SK-N-SH (cell line): ENCODE data around the gene TP73. TPM values are rescaled to one million over a fixed set of nuclear protein-coding genes. Genes with fewer than 3 reads are reported as not detected.

Experiments
- CTCF ChIA-PET: fragments of 300-600, 350-600 bp; formaldehyde crosslinking; extraction: SDS; loops from one replicate; lab custom pipeline; 2021; lab: Yijun Ruan, JAX
- POLR2A ChIA-PET: fragments of 350-600 bp; sonication (Branson Sonifier 250); formaldehyde crosslinking; extraction: SDS; loops from one replicate; lab custom pipeline; 2020; ENCODE audit warnings: antibody characterized with exemption, inconsistent platforms; lab: Yijun Ruan, JAX
- DNase-seq: peaks from one replicate; pipeline ENCODE4 v3.0.0; 2012
- H2AFZ ChIP-seq: fragments of 200-600 bp; sonication (generic); 2 replicates; pipeline ENCODE4 v1.8.1; 2016; ENCODE audit warnings: antibody characterized with exemption, mild to moderate bottlenecking, low read depth
- H3F3A ChIP-seq: fragments of 200-600 bp; sonication (generic); replicated peaks from 2 replicates; pipeline ENCODE3; 2016; ENCODE audit warnings: antibody characterized with exemption, mild to moderate bottlenecking; ENCODE audit not compliant: insufficient read depth
- H3K27ac ChIP-seq, 2 experiments: fragments of 200-500 bp in 1 of 2; fragments of 200-600 bp in 1 of 2; sonication (Bioruptor generic) in 1 of 2; sonication (generic), shearing (Covaris generic) in 1 of 2; 2 replicates each; pipeline versions ENCODE4 v1.5.1 to v1.6.1; 2014 to 2016; ENCODE audit warnings: low read depth in 2 of 2, inconsistent platforms in 1 of 2, low read length in 1 of 2, mild to moderate bottlenecking in 1 of 2, mixed read lengths in 1 of 2
- H3K27me3 ChIP-seq: fragments of 200-600 bp; sonication (generic), shearing (Covaris generic); 2 replicates; pipeline ENCODE4 v1.6.1; 2016; ENCODE audit warnings: mixed run types; ENCODE audit not compliant: insufficient read depth
- H3K36me3 ChIP-seq, 2 experiments: fragments of 200-500 bp in 1 of 2; fragments of 200-600 bp in 1 of 2; sonication (Bioruptor generic) in 1 of 2; sonication (generic) in 1 of 2; replicated peaks in 1 of 2; 2 replicates each; pipeline versions ENCODE3 to v1.5.1; 2014 to 2016; ENCODE audit warnings: low read length in 1 of 2, mild to moderate bottlenecking in 1 of 2; ENCODE audit not compliant: insufficient read depth in 2 of 2, control insufficient read depth in 1 of 2
- H3K4me1 ChIP-seq, 2 experiments: fragments of 200-500 bp in 1 of 2; fragments of 200-600 bp in 1 of 2; sonication (Bioruptor generic) in 1 of 2; sonication (generic), shearing (Covaris generic) in 1 of 2; 2 replicates each; pipeline versions ENCODE4 v1.5.1 to v1.6.1; 2014 to 2016; ENCODE audit warnings: low read depth in 1 of 2, low read length in 1 of 2, mixed run types in 1 of 2; ENCODE audit not compliant: insufficient read depth in 2 of 2, control insufficient read depth in 1 of 2
- H3K4me2 ChIP-seq: fragments of 200-600 bp; sonication (generic), shearing (Covaris generic); 2 replicates; pipeline ENCODE4 v1.6.1; 2017; ENCODE audit warnings: mixed run types
- H3K4me3 ChIP-seq, 2 experiments: fragments of 200-500 bp in 1 of 2; fragments of 200-600 bp in 1 of 2; sonication (Bioruptor generic) in 1 of 2; sonication (generic), shearing (Covaris generic) in 1 of 2; 2 replicates each; pipeline versions ENCODE4 v1.5.1 to v1.8.1; 2014 to 2016; ENCODE audit warnings: low read depth in 2 of 2, inconsistent platforms in 1 of 2, low read length in 1 of 2, mild to moderate bottlenecking in 1 of 2, mixed read lengths in 1 of 2, moderate library complexity in 1 of 2
- H3K79me2 ChIP-seq: fragments of 200-600 bp; sonication (generic); 2 replicates; pipeline ENCODE4 v1.8.1; 2017; ENCODE audit warnings: mild to moderate bottlenecking; ENCODE audit not compliant: insufficient read depth
- H3K9ac ChIP-seq: fragments of 200-600 bp; sonication (generic); 2 replicates; pipeline ENCODE4 v1.6.1; 2017; ENCODE audit warnings: mixed run types
- H3K9me2 ChIP-seq: fragments of 200-600 bp; sonication (generic); 2 replicates; pipeline ENCODE4 v1.6.1; 2017; ENCODE audit warnings: mixed run types
- H3K9me3 ChIP-seq: fragments of 200-600 bp; sonication (generic); 2 replicates; pipeline ENCODE4 v1.6.1; 2017; ENCODE audit warnings: mixed run types, mild to moderate bottlenecking, moderate library complexity
- H4K20me1 ChIP-seq: fragments of 200-600 bp; sonication (generic); 2 replicates; pipeline ENCODE4 v1.6.1; 2017; ENCODE audit warnings: mild to moderate bottlenecking, mixed run types; ENCODE audit not compliant: insufficient read depth
- ELF1 ChIP-seq: IDR thresholded peaks from 2 replicates; pipeline ENCODE4 v1.4.0; 2012
- EP300 ChIP-seq, 2 experiments: IDR thresholded peaks; 2 replicates each; pipeline versions ENCODE4 v1.4.0 to v1.6.1; 2012; ENCODE audit warnings: borderline replicate concordance in 1 of 2, low read depth in 1 of 2, low read length in 1 of 2
- EZH2phosphoT487 ChIP-seq: fragments of 200-600 bp; sonication (generic); IDR thresholded peaks from 2 replicates; pipeline ENCODE4 v1.6.1; 2017; ENCODE audit warnings: low read depth, mixed run types, mild to moderate bottlenecking, antibody characterized with exemption, moderate library complexity, borderline replicate concordance
- FOSL2 ChIP-seq: IDR thresholded peaks from 2 replicates; pipeline ENCODE4 v1.4.0; 2012; ENCODE audit warnings: low read depth, mild to moderate bottlenecking, moderate library complexity, borderline replicate concordance
- FOXJ3 ChIP-seq: sonication (generic); formaldehyde crosslinking; IDR thresholded peaks from 2 replicates; pipeline ENCODE4 v1.5.1; 2020; ENCODE audit warnings: mild to moderate bottlenecking, missing genetic modification reagents
- FOXM1 ChIP-seq: IDR thresholded peaks from 2 replicates; pipeline ENCODE4 v1.4.0; 2012; ENCODE audit warnings: low read depth, mild to moderate bottlenecking
- GABPA ChIP-seq: IDR thresholded peaks from 2 replicates; pipeline ENCODE4 v1.4.0; 2012; ENCODE audit warnings: low read depth, mild to moderate bottlenecking
- GATA2 ChIP-seq: sonication (generic); formaldehyde crosslinking; IDR thresholded peaks from 2 replicates; pipeline ENCODE4 v1.5.0; 2020; ENCODE audit warnings: mild to moderate bottlenecking, missing genetic modification reagents
- IRF3 ChIP-seq: fragments of 150-350 bp; IDR thresholded peaks from 2 replicates; pipeline ENCODE4 v1.6.1; 2016; ENCODE audit warnings: mild to moderate bottlenecking, low read depth, low read length
- MAX ChIP-seq: IDR thresholded peaks from 2 replicates; pipeline ENCODE4 v1.4.0; 2012; ENCODE audit warnings: low read depth
- MXI1 ChIP-seq: IDR thresholded peaks from 2 replicates; pipeline ENCODE4 v1.6.1; 2012; ENCODE audit warnings: mild to moderate bottlenecking, low read depth, low read length, improper control_type of control experiment
- NRF1 ChIP-seq: IDR thresholded peaks from 2 replicates; pipeline ENCODE4 v1.6.1; 2012; ENCODE audit warnings: low read depth, mild to moderate bottlenecking, low read length
- PBX3 ChIP-seq: IDR thresholded peaks from 2 replicates; pipeline ENCODE4; 2012
- RAD21 ChIP-seq: IDR thresholded peaks from 2 replicates; pipeline ENCODE4 v1.6.1; 2012; ENCODE audit warnings: mild to moderate bottlenecking, low read length
- RCOR1 ChIP-seq: fragments of 150-350 bp; IDR thresholded peaks from 2 replicates; pipeline ENCODE4 v1.6.1; 2017; ENCODE audit warnings: antibody characterized with exemption, low read length
- RFX5 ChIP-seq: IDR thresholded peaks from 2 replicates; pipeline ENCODE4 v1.6.1; 2012; ENCODE audit warnings: mild to moderate bottlenecking, improper control_type of control experiment, low read length
- RXRA ChIP-seq: IDR thresholded peaks from 2 replicates; pipeline ENCODE4 v1.4.0; 2012; ENCODE audit warnings: low read depth, mild to moderate bottlenecking, borderline replicate concordance
- TAF1 ChIP-seq: IDR thresholded peaks from 2 replicates; pipeline ENCODE4 v1.6.1; 2012; ENCODE audit warnings: low read depth, mild to moderate bottlenecking, low read length, moderate library complexity, borderline replicate concordance
- TCF12 ChIP-seq: IDR thresholded peaks from 2 replicates; pipeline ENCODE4 v1.4.0; 2012
- WGBS: methylation state at CpG from one replicate; pipeline ENCODE4 v1.1.6; 2017; ENCODE audit warnings: low lambda C conversion rate; 5-methylcytosine and 5-hydroxymethylcytosine counted together
- polyA plus RNA-seq, 3 experiments: library from polyadenylated mRNA; depleted of rRNA; stranded (reverse); fragments of >200 nt; gene quantifications; 2 replicates each; pipeline ENCODE4 v1.2.3, GENCODE V29; 2012

The TP73 gene
- polyA plus RNA-seq, 1 of the 3 experiments (the other 2 are of a cell fraction), result 0.64 TPM

GRCh38 chr1:3645247-3645646 lies 7.1 kb upstream of the TP73 start:
- Histone ChIP-seq H3K4me3 (no peak overlapping the region), H3K9ac (no peak overlapping the region), H2AFZ (no peak overlapping the region), H3K9me2 (no peaks in the 10 kb centered on the region), H3K27ac (no peak overlapping the region), H4K20me1 (no peaks in the 10 kb centered on the region), H3F3A (no peaks in the 10 kb centered on the region), H3K36me3 (peaks cover 11 to 52% of the 10 kb centered on the region in 2 experiments), H3K27me3 (no peaks in the 10 kb centered on the region)
- no peak for DNase-seq
- POLR2A ChIA-PET, result no interaction called here
- TF ChIP-seq NRF1 (no peak), MXI1 (no peak), EP300 (IDR thresholded peaks at IDR 0.05; ENCODE audit: borderline replicate concordance in 1 of 2, low read depth in 1 of 2, low read length in 1 of 2) (no peak), EZH2phosphoT487 (no peak)
- TF ChIP-seq, all 33 proteins: peak for 0
- Histone ChIP-seq H3K9me3 (no peaks in the 10 kb centered on the region), H3K79me2 (peaks cover 19% of the 10 kb centered on the region), H3K4me1 (peaks cover 0 to 9% of the 10 kb centered on the region in 2 experiments; a peak in 2 of 4 replicates), H3K4me2 (no peak overlapping the region)
- CTCF ChIA-PET, result interaction anchor here (0.7 to 1.3 kb wide), 3 partner anchors 27 to 31 kb away, joined by 3 to 4 read pairs (median 3); no protein-coding TSS in a partner anchor
- 96% methylated on average over 39 of the region's 43 CpGs for WGBS

GRCh38 chr1:3645666-3646355 lies 6.5 kb upstream of the TP73 start:
- Histone ChIP-seq H3K9me3 (no peaks in the 10 kb centered on the region), H3K27ac (no peak overlapping the region), H3F3A (no peaks in the 10 kb centered on the region), H3K4me1 (peaks cover 0 to 9% of the 10 kb centered on the region in 2 experiments; a peak in 2 of 4 replicates), H3K4me2 (no peak overlapping the region), H3K79me2 (peaks cover 19% of the 10 kb centered on the region), H3K9me2 (no peaks in the 10 kb centered on the region), H2AFZ (no peak overlapping the region), H3K27me3 (no peaks in the 10 kb centered on the region; the same call in 1 of the 2 replicates), H3K36me3 (peaks cover 11 to 52% of the 10 kb centered on the region in 2 experiments), H4K20me1 (no peaks in the 10 kb centered on the region), H3K4me3 (no peak overlapping the region), H3K9ac (no peak overlapping the region)
- TF ChIP-seq GABPA (no peak), IRF3 (no peak)
- POLR2A ChIA-PET, result no interaction called here
- CTCF ChIA-PET, result interaction anchor here (1.3 to 1.6 kb wide), 4 partner anchors 16 to 65 kb away, joined by 3 to 5 read pairs (median 4); no protein-coding TSS in a partner anchor
- 95% methylated on average over 27 of the region's 27 CpGs for WGBS
- DNase-seq, result no peak

- peaks cover 11 to 47% of the 10 kb centered on the region in 2 experiments for H3K36me3 ChIP-seq
- H3K9me2 ChIP-seq, result no peaks in the 10 kb centered on the region
- no peak overlapping the region for H3K4me3 ChIP-seq
- ChIA-PET POLR2A (no interaction called here), CTCF (interaction anchor here (1.3 to 1.6 kb wide), 4 partner anchors 16 to 65 kb away, joined by 3 to 5 read pairs (median 4); no protein-coding TSS in a partner anchor)
- no peaks in the 10 kb centered on the region for H3F3A ChIP-seq
- H3K27me3 ChIP-seq, result no peaks in the 10 kb centered on the region; the same call in 1 of the 2 replicates
- 91% methylated on average over 12 of the region's 20 CpGs for WGBS
- no peak for DNase-seq
- no peaks in the 10 kb centered on the region for H4K20me1 ChIP-seq
- H3K4me1 ChIP-seq, result peaks cover 0 to 9% of the 10 kb centered on the region in 2 experiments; a peak in 2 of 4 replicates
- no peaks in the 10 kb centered on the region for H3K9me3 ChIP-seq
- H3K27ac ChIP-seq, result no peak overlapping the region
- H2AFZ ChIP-seq, result no peak overlapping the region
- H3K4me2 ChIP-seq, result no peak overlapping the region
- peaks cover 19% of the 10 kb centered on the region for H3K79me2 ChIP-seq
- H3K9ac ChIP-seq, result no peak overlapping the region
- TF ChIP-seq FOXJ3 (CRISPR knock-in tag) (no peak), RFX5 (no peak), RXRA (no peak), FOXM1 (no peak), RAD21 (no peak), ELF1 (no peak), RCOR1 (no peak), MAX (no peak), TAF1 (no peak), MXI1 (no peak), TCF12 (no peak), GATA2 (CRISPR knock-in tag) (no peak), FOSL2 (no peak), PBX3 (no peak)
Observed at GRCh38 chr1:3646596-3646995, 5.7 kb upstream of the TP73 start.
